Measurements from ENCODE around the gene KRTAP3-1. TPM values are rescaled to one million over a fixed set of nuclear protein-coding genes. Genes with fewer than 3 reads are reported as not detected.

KRTAP3-1 gene
- total RNA-seq, 3 donors from 2014 or later (not counting 1 experiment from before 2014, with no cell fraction given), result not detected

DNA sequence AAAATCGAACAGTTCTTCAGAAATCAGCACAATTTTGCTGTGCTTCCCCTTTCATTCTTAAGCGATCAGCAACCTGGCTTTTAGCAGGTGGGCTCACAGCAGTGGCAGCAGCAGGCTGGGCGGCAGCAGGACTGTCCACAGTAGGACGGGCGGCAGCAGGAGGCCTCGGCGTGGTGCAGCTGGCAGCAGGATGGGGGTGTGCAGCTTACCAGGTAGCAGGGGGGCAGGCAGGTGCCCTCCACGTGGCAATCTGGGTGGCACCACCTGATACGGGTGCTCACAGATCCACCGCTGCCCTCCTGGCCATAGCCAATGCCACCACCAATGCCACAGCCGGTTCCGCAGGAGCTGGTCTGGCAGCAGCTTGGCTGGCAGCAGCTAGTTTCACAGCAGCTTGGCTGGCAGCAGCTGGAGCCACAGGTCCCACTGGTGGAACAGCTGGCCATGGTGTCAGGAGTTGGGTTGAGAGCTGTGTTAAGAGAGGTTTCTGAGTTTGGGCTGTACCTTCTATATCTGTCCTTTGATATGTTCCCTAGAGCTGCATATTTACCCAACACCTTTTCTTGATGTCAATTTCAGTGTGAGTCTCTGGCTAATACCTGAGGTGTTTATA, 20.8 kb upstream of the KRTAP3-1 start, which contains the start of gene KRTAP1-4:
Gene KRTAP1-4 (minus strand): TSS at position 563 of the 613 bp plus-strand sequence. CDS start 117 bp downstream, at position 446.
- no peaks in the 10 kb centered on the region for H3K36me3 Mint-ChIP-seq
- no peak within 1 kb of the TSS for H3K27ac Mint-ChIP-seq
- DNase-seq (no peak), ATAC-seq (no peak)
- no peaks in the 10 kb centered on the region for H3K4me1 Mint-ChIP-seq
- WGBS (ENCODE audit: insufficient coverage), result 86% methylated on average over 12 of the region's 12 CpGs
- no peaks in the 10 kb centered on the region for H3K4me1 ChIP-seq (ENCODE audit: control insufficient read depth, insufficient read depth, low read length)
- no peaks in the 10 kb centered on the region for H3K9me3 Mint-ChIP-seq
- H3K27me3 ChIP-seq (ENCODE audit: control insufficient read depth, insufficient read depth, low read length), result no peaks in the 10 kb centered on the region
- intact Hi-C loops (cut with micrococcal nuclease), result no loop called here
- H3K27ac ChIP-seq (ENCODE audit: low read length), result no peak within 1 kb of the TSS
- no peak within 1 kb of the TSS for H3K4me3 ChIP-seq (ENCODE audit: low read length)
- TF ChIP-seq, protein P1, sequence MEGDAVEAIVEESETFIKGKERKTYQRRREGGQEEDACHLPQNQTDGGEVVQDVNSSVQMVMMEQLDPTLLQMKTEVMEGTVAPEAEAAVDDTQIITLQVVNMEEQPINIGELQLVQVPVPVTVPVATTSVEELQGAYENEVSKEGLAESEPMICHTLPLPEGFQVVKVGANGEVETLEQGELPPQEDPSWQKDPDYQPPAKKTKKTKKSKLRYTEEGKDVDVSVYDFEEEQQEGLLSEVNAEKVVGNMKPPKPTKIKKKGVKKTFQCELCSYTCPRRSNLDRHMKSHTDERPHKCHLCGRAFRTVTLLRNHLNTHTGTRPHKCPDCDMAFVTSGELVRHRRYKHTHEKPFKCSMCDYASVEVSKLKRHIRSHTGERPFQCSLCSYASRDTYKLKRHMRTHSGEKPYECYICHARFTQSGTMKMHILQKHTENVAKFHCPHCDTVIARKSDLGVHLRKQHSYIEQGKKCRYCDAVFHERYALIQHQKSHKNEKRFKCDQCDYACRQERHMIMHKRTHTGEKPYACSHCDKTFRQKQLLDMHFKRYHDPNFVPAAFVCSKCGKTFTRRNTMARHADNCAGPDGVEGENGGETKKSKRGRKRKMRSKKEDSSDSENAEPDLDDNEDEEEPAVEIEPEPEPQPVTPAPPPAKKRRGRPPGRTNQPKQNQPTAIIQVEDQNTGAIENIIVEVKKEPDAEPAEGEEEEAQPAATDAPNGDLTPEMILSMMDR (IDR thresholded peaks at IDR 0.05), result no peak
- no peak within 1 kb of the TSS for H3K4me3 Mint-ChIP-seq
- H3K36me3 ChIP-seq (ENCODE audit: control insufficient read depth, insufficient read depth, low read length), result no peaks in the 10 kb centered on the region
- H3K9me3 ChIP-seq (ENCODE audit: control insufficient read depth, insufficient read depth, low read length), result no peaks in the 10 kb centered on the region
- peaks cover 21 to 46% of the 10 kb centered on the region in 2 donors for H3K27me3 Mint-ChIP-seq (ENCODE audit: low read depth in 2 of 2)

DNA sequence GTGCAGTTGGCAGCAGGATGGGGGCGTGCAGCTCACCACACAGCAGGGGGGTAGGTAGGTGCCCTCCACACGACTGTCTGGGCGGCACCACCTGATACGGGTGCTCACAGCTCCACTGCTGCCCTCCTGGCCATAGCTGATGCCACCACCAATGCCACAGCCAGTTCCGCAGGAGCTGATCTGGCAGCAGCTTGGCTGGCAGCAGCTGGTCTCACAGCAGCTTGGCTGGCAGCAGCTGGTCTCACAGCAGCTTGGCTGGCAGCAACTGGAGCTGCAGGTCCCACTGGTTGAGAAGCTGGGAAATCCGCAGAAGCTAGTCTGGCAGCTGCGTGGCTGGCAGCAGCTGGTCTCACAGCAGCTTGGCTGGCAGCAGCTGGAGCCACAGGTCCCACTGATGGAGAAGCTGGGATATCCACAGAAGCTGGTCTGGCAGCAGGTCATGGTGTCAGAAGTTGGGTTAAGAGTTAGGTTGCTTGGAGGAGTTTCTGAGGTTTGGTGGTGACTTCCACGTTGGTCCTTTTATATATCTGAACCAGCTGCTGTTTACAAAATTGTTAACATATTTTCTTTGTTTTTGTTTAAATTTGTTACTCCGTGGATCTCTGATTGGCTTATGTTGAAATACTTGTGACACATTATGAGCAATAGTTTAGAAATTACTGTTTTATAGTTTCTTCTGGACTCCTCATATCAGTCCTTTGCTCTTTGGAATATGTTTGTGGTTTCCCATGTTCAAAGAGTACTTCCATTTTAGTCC, 18.0 kb upstream of the KRTAP3-1 start, which contains the start of gene KRTAP1-5:
Gene KRTAP1-5 (minus strand): TSS at position 494 of the 757 bp plus-strand sequence. CDS start 53 bp downstream, at position 441.
- Histone ChIP-seq H3K4me1 (ENCODE audit: control insufficient read depth, insufficient read depth, low read length) (no peaks in the 10 kb centered on the region), H3K9me3 (ENCODE audit: control insufficient read depth, insufficient read depth, low read length) (no peaks in the 10 kb centered on the region), H3K36me3 (ENCODE audit: control insufficient read depth, insufficient read depth, low read length) (no peaks in the 10 kb centered on the region), H3K4me3 (ENCODE audit: low read length) (no peak within 1 kb of the TSS), H3K27me3 (ENCODE audit: control insufficient read depth, insufficient read depth, low read length) (no peaks in the 10 kb centered on the region), H3K27ac (ENCODE audit: low read length) (no peak within 1 kb of the TSS)
- no peaks in the 10 kb centered on the region for H3K4me1 Mint-ChIP-seq
- WGBS (ENCODE audit: insufficient coverage), result 79% methylated on average over 8 of the region's 9 CpGs
- intact Hi-C loops (cut with micrococcal nuclease), result no loop called here
- H3K27ac Mint-ChIP-seq, result no peak within 1 kb of the TSS
- no peaks in the 10 kb centered on the region for H3K9me3 Mint-ChIP-seq
- H3K4me3 Mint-ChIP-seq, result no peak within 1 kb of the TSS
- no peak for ATAC-seq
- DNase-seq, result no peak
- H3K27me3 Mint-ChIP-seq (ENCODE audit: low read depth in 2 of 2), result peaks cover 24 to 48% of the 10 kb centered on the region in 2 donors
- TF ChIP-seq, protein P1 (IDR thresholded peaks at IDR 0.05), result no peak
- H3K36me3 Mint-ChIP-seq, result no peaks in the 10 kb centered on the region

DNA sequence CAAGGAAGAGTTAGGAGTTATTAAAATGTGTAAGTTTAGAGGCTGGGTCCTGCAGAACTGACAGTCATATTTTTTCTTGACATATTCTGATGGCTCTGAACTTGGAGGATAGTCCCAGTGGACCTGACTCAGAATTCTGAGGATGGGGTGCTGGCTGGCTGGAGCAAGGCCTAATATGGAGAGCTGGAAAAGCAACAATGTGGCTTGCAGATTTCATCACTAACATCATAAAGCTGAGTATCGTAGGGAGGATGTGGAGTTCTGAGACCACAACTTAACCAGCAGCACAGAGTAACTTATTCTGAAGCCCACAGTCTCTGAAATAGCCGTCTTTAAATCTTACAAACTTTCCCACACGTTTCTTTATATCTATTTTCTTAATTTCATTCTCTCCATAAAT, 15.8 kb upstream of the KRTAP3-1 start:
- no peak overlapping the region for H3K4me3 ChIP-seq (ENCODE audit: low read length)
- DNase-seq, result no peak
- Mint-ChIP-seq H3K27me3 (ENCODE audit: low read depth in 2 of 2) (peaks cover 21 to 35% of the 10 kb centered on the region in 2 donors), H3K9me3 (no peaks in the 10 kb centered on the region), H3K4me1 (no peaks in the 10 kb centered on the region), H3K27ac (no peak overlapping the region), H3K4me3 (no peak overlapping the region), H3K36me3 (no peaks in the 10 kb centered on the region)
- 71% methylated on average over 3 of the region's 3 CpGs for WGBS (ENCODE audit: insufficient coverage)
- TF ChIP-seq, protein P1 (IDR thresholded peaks at IDR 0.05), result no peak
- H3K36me3 ChIP-seq (ENCODE audit: control insufficient read depth, insufficient read depth, low read length), result no peaks in the 10 kb centered on the region
- no peak overlapping the region for H3K27ac ChIP-seq (ENCODE audit: low read length)
- intact Hi-C loops (cut with micrococcal nuclease), result no loop called here
- H3K9me3 ChIP-seq (ENCODE audit: control insufficient read depth, insufficient read depth, low read length), result no peaks in the 10 kb centered on the region
- no peak for ATAC-seq
- H3K4me1 ChIP-seq (ENCODE audit: control insufficient read depth, insufficient read depth, low read length), result no peaks in the 10 kb centered on the region
- H3K27me3 ChIP-seq (ENCODE audit: control insufficient read depth, insufficient read depth, low read length), result no peaks in the 10 kb centered on the region

All from natural killer cell (primary cell).